GM19452 (cell line): Measurements from ENCODE around the gene HRC.
"Not testable (repeated sequence)": the region's sequence is repeated elsewhere in the genome, so short reads cannot be mapped to it uniquely, and the experiment has no call there.

Source experiments
- ATAC-seq: cut with Tn5 transposase; IDR thresholded peaks from one replicate; pipeline ENCODE4 v1.9.1; 2021; ENCODE audit not compliant: unreplicated experiment

HRC gene, protein sequence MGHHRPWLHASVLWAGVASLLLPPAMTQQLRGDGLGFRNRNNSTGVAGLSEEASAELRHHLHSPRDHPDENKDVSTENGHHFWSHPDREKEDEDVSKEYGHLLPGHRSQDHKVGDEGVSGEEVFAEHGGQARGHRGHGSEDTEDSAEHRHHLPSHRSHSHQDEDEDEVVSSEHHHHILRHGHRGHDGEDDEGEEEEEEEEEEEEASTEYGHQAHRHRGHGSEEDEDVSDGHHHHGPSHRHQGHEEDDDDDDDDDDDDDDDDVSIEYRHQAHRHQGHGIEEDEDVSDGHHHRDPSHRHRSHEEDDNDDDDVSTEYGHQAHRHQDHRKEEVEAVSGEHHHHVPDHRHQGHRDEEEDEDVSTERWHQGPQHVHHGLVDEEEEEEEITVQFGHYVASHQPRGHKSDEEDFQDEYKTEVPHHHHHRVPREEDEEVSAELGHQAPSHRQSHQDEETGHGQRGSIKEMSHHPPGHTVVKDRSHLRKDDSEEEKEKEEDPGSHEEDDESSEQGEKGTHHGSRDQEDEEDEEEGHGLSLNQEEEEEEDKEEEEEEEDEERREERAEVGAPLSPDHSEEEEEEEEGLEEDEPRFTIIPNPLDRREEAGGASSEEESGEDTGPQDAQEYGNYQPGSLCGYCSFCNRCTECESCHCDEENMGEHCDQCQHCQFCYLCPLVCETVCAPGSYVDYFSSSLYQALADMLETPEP

GRCh38 chr19:49155005-49155819 is at the start of gene HRC:
Gene HRC (minus strand): TSS chr19:49155396. CDS start chr19:49155237, 159 bp downstream.
- ATAC-seq: no peak

DNA sequence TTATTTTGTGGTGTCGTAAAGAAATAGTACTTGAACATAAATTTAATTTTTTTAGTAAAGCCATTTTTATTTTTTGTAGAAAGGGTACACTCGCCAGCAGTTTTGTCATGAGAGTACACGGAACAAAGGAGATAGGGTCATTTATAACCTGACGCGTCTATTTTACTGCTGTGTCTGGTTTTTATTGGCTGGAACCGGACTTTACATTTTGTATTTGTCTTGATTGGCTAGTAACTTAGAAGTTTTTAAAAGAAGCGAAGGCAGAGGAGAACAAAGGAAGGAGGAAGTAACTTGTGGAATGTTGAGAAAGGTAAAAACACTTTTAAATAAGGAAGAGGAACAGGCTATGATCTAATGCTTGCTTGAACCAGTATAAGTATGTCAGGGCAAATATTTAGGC is 45.8 kb upstream of the HRC start:
- no peak for ATAC-seq

DNA sequence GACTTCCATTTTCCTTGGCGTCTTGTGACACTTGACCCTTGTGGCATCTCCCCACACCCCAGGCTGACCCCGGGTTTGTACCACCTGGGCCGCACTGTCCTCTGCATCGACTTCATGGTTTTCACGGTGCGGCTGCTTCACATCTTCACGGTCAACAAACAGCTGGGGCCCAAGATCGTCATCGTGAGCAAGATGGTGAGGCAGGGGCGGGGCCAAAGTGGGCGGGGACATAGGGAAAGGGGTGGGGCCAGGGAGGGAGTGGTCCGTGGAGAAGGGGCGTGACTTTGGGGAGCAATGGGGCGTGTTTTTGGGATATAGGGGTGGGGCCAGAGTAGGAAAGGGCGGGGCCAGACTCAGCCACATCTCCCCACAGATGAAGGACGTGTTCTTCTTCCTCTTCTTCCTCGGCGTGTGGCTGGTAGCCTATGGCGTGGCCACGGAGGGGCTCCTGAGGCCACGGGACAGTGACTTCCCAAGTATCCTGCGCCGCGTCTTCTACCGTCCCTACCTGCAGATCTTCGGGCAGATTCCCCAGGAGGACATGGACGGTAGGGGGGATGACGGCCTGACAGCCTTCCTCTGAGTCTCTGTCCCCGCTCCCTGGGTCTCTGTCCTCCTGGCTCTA is 45.2 kb upstream of the HRC start:
- ATAC-seq: no peak

GRCh38 chr19:49196527-49197240 is 41.5 kb upstream of the HRC start:
- no peak for ATAC-seq

GRCh38 chr19:49194408-49194807 is 39.2 kb upstream of the HRC start:
- ATAC-seq: no peak

DNA sequence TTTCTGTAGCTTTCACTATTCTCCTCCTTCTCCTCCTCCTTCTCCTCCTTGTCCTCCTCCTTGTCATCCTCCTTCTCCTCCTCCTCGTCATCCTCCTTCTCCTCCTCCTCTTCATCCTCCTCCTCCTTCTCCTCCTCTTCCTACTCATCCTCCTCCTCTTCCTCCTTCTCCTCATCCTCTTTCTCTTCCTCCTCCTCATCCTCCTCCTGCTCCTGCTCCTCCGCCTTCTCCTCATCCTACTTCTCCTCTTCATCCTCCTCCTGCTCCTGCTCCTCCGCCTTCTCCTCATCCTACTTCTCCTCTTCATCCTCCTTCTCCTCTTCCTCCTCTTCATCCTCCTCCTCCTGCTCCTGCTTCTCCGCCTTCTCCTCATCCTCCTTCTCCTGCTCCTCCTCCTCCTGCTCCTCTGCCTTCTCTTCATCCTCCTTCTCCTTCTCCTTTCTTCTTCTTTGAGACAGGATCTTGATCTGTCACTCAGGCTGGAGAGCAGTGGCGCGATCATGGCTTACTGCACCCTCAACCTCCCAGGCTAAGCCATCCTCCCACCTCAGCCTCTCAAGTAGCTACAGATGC is 38.7 kb upstream of the HRC start:
- no peak for ATAC-seq

- no peak for ATAC-seq
These were observed 35.6 kb upstream of the HRC start for GRCh38 chr19:49190781-49191180.

DNA sequence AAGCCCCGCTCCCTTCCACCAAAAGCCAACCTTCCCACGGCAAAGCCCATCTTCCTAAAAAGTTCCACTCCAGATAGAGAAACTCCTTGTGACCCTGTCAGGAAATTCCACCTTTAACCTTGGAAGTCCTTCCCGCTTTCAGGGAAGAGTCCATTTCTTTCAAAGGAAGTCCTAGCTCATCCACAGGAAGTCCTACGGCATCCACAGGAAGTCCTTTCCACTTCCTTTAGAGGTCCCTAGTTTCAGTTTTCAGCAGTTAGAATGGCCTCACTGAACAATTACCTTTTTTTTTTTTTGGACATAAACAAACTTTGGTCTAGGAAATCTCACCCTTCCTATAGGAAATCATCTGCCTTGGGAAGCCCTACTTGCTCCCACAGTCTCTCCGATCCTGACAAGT is 34.1 kb upstream of the HRC start:
- ATAC-seq: no peak

- ATAC-seq: no peak
These were observed 33.5 kb upstream of the HRC start for GRCh38 chr19:49188626-49189200.

DNA sequence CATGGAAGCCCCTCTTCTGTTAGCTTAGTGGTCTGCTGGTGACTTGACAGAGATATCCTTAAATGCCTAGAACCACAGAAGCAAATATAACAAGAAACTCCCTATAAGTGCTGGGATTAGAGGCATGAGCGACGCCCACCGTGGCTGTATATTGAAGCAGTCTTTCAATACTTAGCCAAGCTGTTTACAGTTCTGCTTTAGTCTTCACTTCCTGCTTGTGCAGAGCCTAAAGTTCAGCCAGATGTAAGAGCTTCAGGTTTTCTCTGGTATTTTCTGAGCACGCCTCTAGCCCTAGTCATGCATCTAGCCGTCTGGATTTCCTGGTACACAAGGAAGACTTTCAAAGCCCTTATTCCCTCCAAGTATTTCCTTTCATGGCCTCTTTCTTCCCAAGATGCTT is 30.9 kb upstream of the HRC start:
- ATAC-seq: no peak

DNA sequence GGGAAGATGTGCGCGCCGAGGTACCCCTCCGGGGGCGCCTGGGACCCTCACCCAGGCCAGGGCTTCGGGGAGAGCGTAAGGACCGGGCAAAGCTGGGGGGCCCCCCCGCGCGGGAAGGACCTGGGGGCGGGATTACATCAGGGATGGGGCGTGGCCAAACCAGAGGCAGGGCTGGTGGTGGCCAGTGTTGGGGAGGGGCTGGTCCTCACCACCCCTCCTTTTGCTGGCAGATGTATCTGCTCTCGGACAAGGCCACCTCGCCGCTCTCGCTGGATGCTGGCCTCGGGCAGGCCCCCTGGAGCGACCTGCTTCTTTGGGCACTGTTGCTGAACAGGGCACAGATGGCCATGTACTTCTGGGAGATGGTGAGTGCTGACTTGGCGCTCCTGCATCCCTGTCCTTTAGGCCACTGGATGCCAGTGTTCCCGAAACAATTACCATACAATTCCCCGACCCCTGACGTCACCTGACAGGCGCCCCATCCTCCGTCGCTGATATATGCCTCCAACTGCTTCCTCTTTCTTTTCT is 27.7 kb upstream of the HRC start:
- no peak for ATAC-seq

GRCh38 chr19:49182010-49182847 is 27.0 kb upstream of the HRC start:
- not testable (repeated sequence) for ATAC-seq

DNA sequence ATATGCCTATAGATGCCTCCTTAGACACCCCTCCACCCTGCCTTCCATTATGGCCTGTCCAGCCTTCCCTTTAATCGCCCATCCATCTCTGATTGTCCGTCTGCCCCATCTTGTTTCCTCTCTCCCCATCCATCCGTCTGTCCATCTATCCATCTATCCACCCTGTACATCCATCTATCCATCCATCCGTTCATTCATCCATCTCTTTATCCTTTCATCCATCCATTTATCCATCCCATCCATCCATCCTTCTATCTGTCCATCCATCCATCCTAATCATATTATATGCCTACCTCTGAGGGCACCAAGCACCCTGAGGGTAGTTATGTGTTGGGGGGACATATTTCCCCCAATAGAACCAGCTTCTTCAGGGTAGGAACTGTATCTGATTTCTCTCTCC is 25.5 kb upstream of the HRC start:
- no peak for ATAC-seq

DNA sequence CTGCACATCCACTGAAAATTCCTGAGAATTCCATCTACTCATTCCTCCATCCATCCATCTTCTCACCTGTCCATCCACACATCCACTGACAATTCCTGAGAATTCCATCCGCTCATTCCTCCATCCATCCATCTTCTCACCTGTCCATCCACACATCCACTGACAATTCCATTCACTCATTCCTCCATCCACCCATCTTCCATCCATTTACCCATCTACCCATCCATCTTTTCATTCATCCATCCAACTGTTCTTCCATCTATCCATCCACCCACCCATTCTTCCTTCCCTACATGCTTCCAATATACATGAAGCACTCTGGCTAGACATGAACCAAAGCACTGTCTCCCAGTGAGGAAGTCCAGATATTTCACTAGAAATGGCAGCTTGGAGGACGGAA is 18.0 kb upstream of the HRC start:
- ATAC-seq: no peak

DNA sequence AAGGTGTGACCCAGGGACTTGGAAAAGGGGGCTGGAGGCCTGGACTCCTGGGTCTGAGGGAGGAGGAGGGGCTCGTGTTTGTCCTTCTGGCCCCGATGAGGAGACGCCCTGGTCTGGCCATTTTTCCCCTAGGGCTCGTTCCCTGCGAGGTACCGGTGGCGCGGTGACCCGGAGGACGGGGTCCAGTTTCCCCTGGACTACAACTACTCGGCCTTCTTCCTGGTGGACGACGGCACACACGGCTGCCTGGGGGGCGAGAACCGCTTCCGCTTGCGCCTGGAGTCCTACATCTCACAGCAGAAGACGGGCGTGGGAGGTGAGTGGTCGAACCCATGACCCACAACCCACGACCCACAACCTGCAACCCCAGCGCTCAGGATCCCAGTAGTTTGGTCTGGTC is 13.2 kb upstream of the HRC start:
- ATAC-seq: no peak

- no peak for ATAC-seq
These were observed 12.7 kb upstream of the HRC start for GRCh38 chr19:49167857-49168409.

GRCh38 chr19:49165865-49166301 is 10.7 kb upstream of the HRC start:
- ATAC-seq: no peak

- no peak for ATAC-seq
These were observed 10.0 kb upstream of the HRC start for GRCh38 chr19:49165111-49165750.
